Coronary artery (tissue), 2 donors: ENCODE data around the gene RFTN1.
A peak's percentile ranks its signal among the peaks of the same experiment; 100 is the strongest.

Experiments used
- DNase-seq: peaks from one replicate; pipeline ENCODE4 v3.0.0-alpha.2; 2017; ENCODE audit warnings: low spot score
- H3K27ac ChIP-seq, 2 donors: fragments of 200-600 bp; sonication (generic); one replicate each; pipeline ENCODE4 v1.5.1; 2016 to 2019
- H3K4me3 ChIP-seq: fragments of 200-600 bp; sonication (generic); 2 replicates; pipeline ENCODE4 v1.5.1; 2016; ENCODE audit warnings: mild to moderate bottlenecking, moderate library complexity
- TF ChIP-seq, protein P1 (sequence below): fragments of 200-600 bp; sonication (generic); IDR thresholded peaks from one replicate; pipeline ENCODE4 v1.5.1; 2019; ENCODE audit warnings: antibody characterized with exemption

The RFTN1 gene

GRCh38 chr3:16460886-16461285, 52.6 kb downstream of the RFTN1 start:
- no peak for DNase-seq
- no peak overlapping the region for H3K27ac ChIP-seq
- TF ChIP-seq, protein P1, sequence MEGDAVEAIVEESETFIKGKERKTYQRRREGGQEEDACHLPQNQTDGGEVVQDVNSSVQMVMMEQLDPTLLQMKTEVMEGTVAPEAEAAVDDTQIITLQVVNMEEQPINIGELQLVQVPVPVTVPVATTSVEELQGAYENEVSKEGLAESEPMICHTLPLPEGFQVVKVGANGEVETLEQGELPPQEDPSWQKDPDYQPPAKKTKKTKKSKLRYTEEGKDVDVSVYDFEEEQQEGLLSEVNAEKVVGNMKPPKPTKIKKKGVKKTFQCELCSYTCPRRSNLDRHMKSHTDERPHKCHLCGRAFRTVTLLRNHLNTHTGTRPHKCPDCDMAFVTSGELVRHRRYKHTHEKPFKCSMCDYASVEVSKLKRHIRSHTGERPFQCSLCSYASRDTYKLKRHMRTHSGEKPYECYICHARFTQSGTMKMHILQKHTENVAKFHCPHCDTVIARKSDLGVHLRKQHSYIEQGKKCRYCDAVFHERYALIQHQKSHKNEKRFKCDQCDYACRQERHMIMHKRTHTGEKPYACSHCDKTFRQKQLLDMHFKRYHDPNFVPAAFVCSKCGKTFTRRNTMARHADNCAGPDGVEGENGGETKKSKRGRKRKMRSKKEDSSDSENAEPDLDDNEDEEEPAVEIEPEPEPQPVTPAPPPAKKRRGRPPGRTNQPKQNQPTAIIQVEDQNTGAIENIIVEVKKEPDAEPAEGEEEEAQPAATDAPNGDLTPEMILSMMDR: no peak
- no peak overlapping the region for H3K4me3 ChIP-seq

- TF ChIP-seq, protein P1: no peak
- DNase-seq: no peak
- Histone ChIP-seq H3K4me3 (no peak overlapping the region), H3K27ac (no peak overlapping the region)
These were observed 53.2 kb downstream of the RFTN1 start for GRCh38 chr3:16460273-16460672.

- no peak overlapping the region for H3K4me3 ChIP-seq
- H3K27ac ChIP-seq: no peak overlapping the region
- TF ChIP-seq, protein P1: no peak
- DNase-seq: no peak
These were observed 56.6 kb downstream of the RFTN1 start for GRCh38 chr3:16456784-16457415.

DNA sequence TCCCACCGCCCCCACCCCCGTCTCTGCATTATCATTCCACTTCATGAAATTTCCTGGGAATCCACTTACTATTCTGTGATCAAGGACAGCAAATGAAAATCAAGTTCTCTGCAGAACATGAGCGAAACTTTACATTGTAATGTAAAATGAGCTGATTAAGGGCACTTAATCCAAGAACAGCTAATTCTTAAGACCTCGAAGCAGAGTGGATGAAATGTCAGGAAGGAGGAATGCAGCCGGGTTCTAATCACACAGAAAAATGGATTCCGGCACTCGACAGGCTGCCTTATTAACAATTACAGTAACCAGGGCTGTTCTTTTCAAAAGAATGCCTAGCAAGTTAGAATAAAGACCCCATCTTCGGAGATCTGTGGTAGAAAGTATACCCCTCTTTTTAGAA, 57.5 kb downstream of the RFTN1 start:
- Histone ChIP-seq H3K27ac (no peak overlapping the region), H3K4me3 (no peak overlapping the region)
- no peak for DNase-seq
- TF ChIP-seq, protein P1: no peak

DNA sequence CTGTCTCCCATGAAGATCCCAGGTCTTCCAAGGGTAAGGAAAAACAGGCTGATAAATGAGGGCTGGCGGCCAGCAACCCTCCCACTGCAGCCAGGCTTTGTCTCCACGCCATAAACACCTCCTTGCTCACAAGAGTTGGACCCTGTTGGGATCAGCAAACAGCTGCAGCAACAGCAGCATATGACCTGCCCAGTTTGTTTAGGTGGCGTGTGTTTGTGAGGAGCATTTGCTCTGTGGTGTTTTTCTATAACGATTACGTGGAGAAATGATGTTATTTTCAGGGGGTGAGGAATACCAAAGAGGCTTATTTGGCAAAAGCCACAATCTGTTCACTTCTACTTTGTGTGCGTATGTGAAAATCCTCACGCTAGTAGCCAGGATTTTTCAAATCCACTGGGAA, 58.5 kb downstream of the RFTN1 start:
- TF ChIP-seq, protein P1: no peak
- peak overlapping the region in 1 of 2 donors; percentile 10 for H3K27ac ChIP-seq
- DNase-seq: no peak
- no peak overlapping the region for H3K4me3 ChIP-seq

DNA sequence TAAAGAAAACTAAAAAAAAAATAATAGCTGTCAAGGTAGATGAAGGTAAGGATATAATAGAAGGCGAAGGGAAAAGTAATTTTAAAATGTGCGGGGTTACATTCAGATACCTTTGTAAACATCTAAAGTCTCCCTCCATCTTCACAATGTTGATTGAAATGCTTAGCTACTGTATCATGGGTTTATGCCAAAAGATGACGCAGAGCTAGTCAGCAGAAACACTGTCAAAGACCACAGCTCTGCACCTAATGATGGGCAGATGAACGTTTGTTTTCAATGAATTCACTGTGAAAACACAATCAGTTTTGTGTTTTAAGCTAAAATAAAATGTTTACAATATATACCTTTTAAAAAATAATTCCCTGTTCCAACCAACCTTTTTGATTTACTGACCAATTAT, 61.2 kb downstream of the RFTN1 start:
- Histone ChIP-seq H3K4me3 (no peak overlapping the region), H3K27ac (no peak overlapping the region)
- TF ChIP-seq, protein P1: no peak
- no peak for DNase-seq

DNA sequence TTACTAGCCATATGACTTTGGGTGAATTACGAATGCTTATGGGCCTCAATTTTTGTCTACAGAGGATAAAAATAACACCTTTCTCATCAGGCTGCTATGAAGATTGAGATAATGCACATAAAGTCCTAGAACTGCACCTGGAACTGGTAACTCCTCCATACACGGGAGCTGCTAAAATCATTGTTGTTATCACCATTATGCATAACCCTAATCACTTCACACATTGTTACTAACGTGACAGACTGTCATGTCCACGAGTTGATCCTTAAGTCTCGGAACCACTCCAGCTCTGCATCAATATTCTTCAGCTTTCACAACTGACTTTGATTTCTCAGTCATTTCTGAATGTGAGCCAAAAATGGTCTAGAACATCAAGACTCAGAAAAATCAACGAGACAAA, 64.1 kb downstream of the RFTN1 start:
- Histone ChIP-seq H3K27ac (peak overlapping the region in 1 of 2 donors; percentile 61), H3K4me3 (no peak overlapping the region)
- TF ChIP-seq, protein P1: no peak
- DNase-seq: no peak
